Tibial nerve (tissue), 4 donors: ENCODE results near the gene NECAB3. TPM values are rescaled to one million over a fixed set of nuclear protein-coding genes. Genes with fewer than 3 reads are reported as not detected.
A peak's percentile ranks its signal among the peaks of the same experiment; 100 is the strongest.
"Not testable (repeated sequence)": the region's sequence is repeated elsewhere in the genome, so short reads cannot be mapped to it uniquely, and the experiment has no call there.

ENCODE experiments used
- DNase-seq, 2 donors: peaks; one replicate each; pipeline ENCODE4 v3.0.0-alpha.2; 2019; ENCODE audit warnings: low spot score in 2 of 2
- H3K27ac ChIP-seq, 4 donors: fragments of 200-600 bp; sonication (generic) in 3 of 4; one replicate each; pipeline ENCODE4 v1.5.1; 2017 to 2019; ENCODE audit warnings: mild to moderate bottlenecking in 1 of 4
- H3K27me3 ChIP-seq, 2 donors: fragments of 200-600 bp; sonication (generic) in 1 of 2; one replicate each; pipeline versions ENCODE4 v1.5.1 to v1.6.0; 2017 to 2019
- H3K36me3 ChIP-seq, 3 donors: fragments of 200-600 bp; sonication (generic); one replicate each; pipeline ENCODE4 v1.5.1; 2018 to 2019
- H3K4me1 ChIP-seq, 4 donors: fragments of 200-600 bp; sonication (generic) in 3 of 4; one replicate each; pipeline ENCODE4 v1.5.1; 2017 to 2019
- H3K4me3 ChIP-seq, 4 donors: fragments of 200-600 bp; sonication (generic) in 3 of 4; one replicate each; pipeline ENCODE4 v1.5.1; 2017 to 2019; ENCODE audit warnings: mild to moderate bottlenecking in 1 of 4, moderate library complexity in 1 of 4
- H3K9me3 ChIP-seq, 4 donors: fragments of 200-600 bp; sonication (generic) in 3 of 4; one replicate each; pipeline ENCODE4 v1.5.1; 2017 to 2019
- CTCF ChIP-seq, 5 experiments: fragments of 200-600 bp in 3 of 5; fragments of 450-650 bp in 2 of 5; sonication (generic) in 3 of 5; IDR thresholded peaks; one replicate each; pipeline ENCODE4 v1.5.1; 2016 to 2019; ENCODE audit warnings: antibody characterized with exemption in 5 of 5, mild to moderate bottlenecking in 3 of 5, moderate library complexity in 2 of 5
- EP300 ChIP-seq, 2 donors: sonication (generic); formaldehyde crosslinking; IDR thresholded peaks; one replicate each; pipeline ENCODE4 v1.6.1; 2017; ENCODE audit warnings: antibody characterized with exemption in 2 of 2, mild to moderate bottlenecking in 1 of 2
- POLR2A ChIP-seq, 2 donors: fragments of 450-650 bp; IDR thresholded peaks; one replicate each; pipeline ENCODE4 v1.6.1; 2017; ENCODE audit warnings: antibody characterized with exemption in 2 of 2, mild to moderate bottlenecking in 2 of 2, moderate library complexity in 2 of 2
- WGBS, 2 donors: methylation state at CpG; one replicate each; pipeline ENCODE4 v1.1.5; 2018; 5-methylcytosine and 5-hydroxymethylcytosine counted together
- total RNA-seq, 4 donors: library from RNA; depleted of rRNA; stranded (reverse); fragments of >200 nt; gene quantifications; one replicate each; pipeline ENCODE4 v1.1.0, GENCODE V29; 2016

The NECAB3 gene
- total RNA-seq, 4 donors from 2014 or later: 80.8 to 103 (median 91.5) TPM

DNA sequence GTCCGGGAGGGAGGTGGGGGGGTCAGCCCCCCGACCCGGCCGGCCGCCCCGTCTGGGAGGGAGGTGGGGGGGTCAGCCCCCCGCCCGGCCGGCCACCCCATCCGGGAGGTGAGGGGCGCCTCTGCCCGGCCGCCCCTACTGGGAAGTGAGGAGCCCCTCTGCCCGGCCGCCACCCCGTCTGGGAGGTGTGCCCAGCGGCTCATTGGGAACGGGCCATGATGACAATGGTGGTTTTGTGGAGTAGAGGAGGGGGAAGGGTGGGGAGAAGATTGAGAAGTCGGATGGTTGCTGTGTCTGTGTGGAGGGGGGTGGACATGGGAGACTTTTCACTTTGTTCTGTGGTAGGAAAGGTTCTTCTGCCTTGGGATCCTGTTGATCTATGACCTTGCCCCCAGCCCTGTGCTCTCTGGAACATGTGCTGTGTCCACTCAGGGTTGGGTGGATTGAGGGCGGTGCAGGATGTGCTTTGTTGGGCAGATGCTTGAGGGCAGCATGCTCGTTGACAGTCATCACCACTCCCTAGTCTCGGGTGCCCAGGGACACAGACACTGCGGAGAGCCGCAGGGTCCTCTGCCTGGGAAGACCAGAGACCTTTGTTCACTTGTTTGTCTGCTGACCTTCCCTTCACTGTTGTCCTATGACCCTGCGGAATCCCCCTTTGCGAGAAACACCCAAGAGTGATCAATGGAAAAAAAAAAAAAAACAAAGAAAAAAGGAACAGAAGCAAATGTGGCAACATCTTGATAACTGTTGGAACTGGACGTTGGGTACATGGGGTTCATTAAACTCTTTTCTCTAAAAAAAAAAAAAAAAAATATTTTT, 27.6 kb upstream of the NECAB3 start:
- no peak overlapping the region for H3K27ac ChIP-seq
- no peak for TF ChIP-seq CTCF (IDR thresholded peaks at IDR 0.05)
- no peak for TF ChIP-seq POLR2A (IDR thresholded peaks at IDR 0.05)
- no peak for TF ChIP-seq EP300 (IDR thresholded peaks at IDR 0.05)
- no peaks in the 10 kb centered on the region for H3K9me3 ChIP-seq
- peaks cover 0 to 33% (median 0%) of the 10 kb centered on the region in 3 donors for H3K36me3 ChIP-seq
- no peak for DNase-seq
- no peaks in the 10 kb centered on the region for H3K27me3 ChIP-seq
- H3K4me3 ChIP-seq: no peak overlapping the region
- no peaks in the 10 kb centered on the region for H3K4me1 ChIP-seq
- 76 to 79% methylated on average over 12 to 17 of the region's 27 CpGs for WGBS, 2 donors

DNA sequence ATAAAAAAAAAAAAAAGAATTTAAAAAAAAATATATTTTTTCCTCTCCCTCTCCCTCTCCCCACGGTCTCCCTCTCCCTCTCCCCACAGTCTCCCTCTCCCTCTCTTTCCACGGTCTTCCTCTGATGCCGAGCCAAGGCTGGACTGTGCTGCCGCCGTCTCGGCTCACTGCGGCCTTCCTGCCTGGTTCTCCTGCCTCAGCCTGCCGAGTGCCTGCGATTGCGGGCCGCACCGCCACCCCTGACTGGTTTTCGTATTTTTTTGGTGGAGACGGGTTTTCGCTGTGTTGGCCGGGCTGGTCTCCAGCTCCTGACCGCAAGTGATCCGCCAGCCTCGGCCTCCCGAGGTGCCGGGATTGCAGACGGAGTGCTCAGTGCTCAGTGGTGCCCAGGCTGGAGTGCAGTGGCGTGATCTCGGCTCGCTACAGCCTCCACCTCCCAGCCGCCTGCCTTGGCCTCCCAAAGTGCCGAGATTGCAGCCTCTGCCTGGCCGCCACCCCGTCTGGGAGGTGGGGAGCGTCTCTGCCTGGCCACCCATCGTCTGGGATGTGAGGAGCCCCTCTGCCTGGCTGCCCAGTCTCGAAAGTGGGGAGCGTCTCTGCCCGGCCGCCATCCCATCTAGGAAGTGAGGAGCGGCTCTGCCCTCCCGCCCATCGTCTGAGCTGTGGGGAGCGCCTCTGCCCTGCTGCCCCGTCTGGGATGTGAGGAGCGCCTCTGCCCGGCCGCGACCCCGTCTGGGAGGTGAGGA, 26.6 kb upstream of the NECAB3 start:
- not testable (repeated sequence) for DNase-seq, H3K4me1 ChIP-seq
- WGBS, 2 donors: 91 to 97% methylated on average over 16 to 37 of the region's 45 CpGs

DNA sequence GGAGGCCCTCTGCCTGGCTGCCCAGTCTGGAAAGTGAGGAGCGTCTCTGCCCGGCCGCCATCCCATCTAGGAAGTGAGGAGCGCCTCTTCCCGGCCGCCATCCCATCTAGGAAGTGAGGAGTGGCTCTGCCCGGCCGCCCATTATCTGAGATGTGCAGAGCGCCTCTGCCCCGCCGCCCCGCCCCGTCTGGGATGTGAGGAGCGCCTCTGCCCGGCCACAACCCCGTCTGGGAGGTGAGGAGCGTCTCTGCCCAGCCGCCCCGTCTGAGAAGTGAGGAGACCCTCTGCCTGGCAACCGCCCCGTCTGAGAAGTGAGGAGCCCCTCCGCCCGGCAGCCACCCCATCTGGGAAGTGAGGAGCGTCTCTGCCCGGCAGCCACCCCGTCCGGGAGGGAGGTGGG, 24.7 kb upstream of the NECAB3 start:
- not testable (repeated sequence) for H3K4me3 ChIP-seq, H3K27me3 ChIP-seq, H3K27ac ChIP-seq, DNase-seq, H3K9me3 ChIP-seq, H3K4me1 ChIP-seq, H3K36me3 ChIP-seq
- 93 to 99% methylated on average over 13 to 14 of the region's 27 CpGs for whole genome bisulfite sequencing, 2 donors

More for the DNA sequence above, 26.6 kb upstream of the NECAB3 start:
- peaks cover 0 to 23% (median 0%) of the 10 kb centered on the region in 3 donors for H3K36me3 ChIP-seq
- H3K9me3 ChIP-seq, H3K27me3 ChIP-seq, H3K4me3 ChIP-seq, H3K27ac ChIP-seq: not testable (repeated sequence)

- no peaks in the 10 kb centered on the region for H3K9me3 ChIP-seq
- no peak overlapping the region for H3K4me3 ChIP-seq
- DNase-seq: peak in 1 of 2 donors; percentile 45
- no peaks in the 10 kb centered on the region for H3K27me3 ChIP-seq
- H3K27ac ChIP-seq: peak overlapping the region in 2 of 4 donors; percentile 26 to 47
- no peaks in the 10 kb centered on the region for H3K36me3 ChIP-seq
- no peak for TF ChIP-seq EP300 (IDR thresholded peaks at IDR 0.05)
- TF ChIP-seq CTCF (IDR thresholded peaks at IDR 0.05): no peak
- no peak for TF ChIP-seq POLR2A (IDR thresholded peaks at IDR 0.05)
- 70 to 74% methylated on average over 8 of the region's 8 CpGs for WGBS, 2 donors
- H3K4me1 ChIP-seq: peaks cover 0 to 19% (median 3%) of the 10 kb centered on the region in 4 donors
Observed at GRCh38 chr20:33697129-33697528, 22.9 kb upstream of the NECAB3 start.

DNA sequence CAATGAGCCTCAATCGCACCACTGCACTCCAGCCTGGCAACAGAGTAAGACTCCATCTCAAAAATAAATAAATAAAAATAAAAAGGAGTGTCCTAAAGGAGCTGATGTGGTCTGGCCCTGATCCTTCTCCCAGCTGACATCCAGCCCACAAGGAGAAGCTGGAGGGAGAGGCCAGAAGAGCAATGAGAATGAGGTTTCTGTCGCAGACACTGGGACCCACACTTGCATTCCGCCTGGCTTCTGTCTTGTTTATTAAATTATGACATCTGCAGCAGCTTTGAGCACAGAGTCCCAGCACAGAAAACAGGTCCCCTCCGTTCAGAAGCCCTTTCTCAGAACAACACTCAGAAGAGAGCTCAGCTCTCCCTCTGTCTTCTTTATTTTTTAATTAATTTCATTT, 22.2 kb upstream of the NECAB3 start:
- no peak for TF ChIP-seq POLR2A (IDR thresholded peaks at IDR 0.05)
- no peak for TF ChIP-seq CTCF (IDR thresholded peaks at IDR 0.05)
- no peak for TF ChIP-seq EP300 (IDR thresholded peaks at IDR 0.05)
- DNase-seq: no peak
- peaks cover 0 to 19% (median 3%) of the 10 kb centered on the region in 4 donors for H3K4me1 ChIP-seq
- 73 to 82% methylated on average over 4 of the region's 4 CpGs for WGBS, 2 donors
- no peaks in the 10 kb centered on the region for H3K27me3 ChIP-seq
- no peak overlapping the region for H3K4me3 ChIP-seq
- no peaks in the 10 kb centered on the region for H3K36me3 ChIP-seq
- H3K27ac ChIP-seq: no peak overlapping the region
- H3K9me3 ChIP-seq: no peaks in the 10 kb centered on the region

GRCh38 chr20:33694639-33695012, 20.4 kb upstream of the NECAB3 start:
- no peak for TF ChIP-seq EP300 (IDR thresholded peaks at IDR 0.05)
- no peak for TF ChIP-seq POLR2A (IDR thresholded peaks at IDR 0.05)
- Histone ChIP-seq H3K4me3 (no peak overlapping the region), H3K36me3 (no peaks in the 10 kb centered on the region), H3K9me3 (no peaks in the 10 kb centered on the region), H3K4me1 (peaks cover 0 to 23% (median 3%) of the 10 kb centered on the region in 4 donors), H3K27me3 (no peaks in the 10 kb centered on the region), H3K27ac (peak overlapping the region; percentile 38 to 90 (median 66))
- WGBS, 2 donors: 72 to 74% methylated on average over 6 of the region's 6 CpGs
- DNase-seq: no peak
